WTC11 (cell line): ENCODE measurements around the gene C12orf50. TPM values are rescaled to one million over a fixed set of nuclear protein-coding genes. Genes with fewer than 3 reads are reported as not detected.

Experiments used
- ATAC-seq: fragments of 200-7000 bp; cut with Tn5 transposase; 2 replicates; pipeline ENCODE4 v1.10.0; 2021; ENCODE audit warnings: mild to moderate bottlenecking, moderate library complexity
- CTCF ChIA-PET: fragments of 300-600 bp; sonication (Branson Sonifier 250); formaldehyde crosslinking; loops from one replicate; lab custom pipeline; 2021; ENCODE audit warnings: antibody characterized with exemption; lab: Charles Lee
- POLR2A ChIA-PET: fragments of 350-600 bp; sonication (Branson Sonifier 250); formaldehyde crosslinking; loops from one replicate; lab custom pipeline; 2021; ENCODE audit warnings: antibody characterized with exemption; lab: Charles Lee
- DNase-seq: peaks from one replicate; pipeline ENCODE4 v3.0.0; 2021; ENCODE audit warnings: low spot score
- H3K27ac Mint-ChIP-seq: 2 replicates; pipeline ENCODE4 v1.8.0; 2021; ENCODE audit warnings: mixed read lengths
- H3K27me3 Mint-ChIP-seq: 2 replicates; pipeline ENCODE4 v1.8.0; 2021; ENCODE audit warnings: low read depth, mild to moderate bottlenecking, moderate library complexity, mixed read lengths
- H3K36me3 Mint-ChIP-seq: 2 replicates; pipeline ENCODE4 v1.8.0; 2021; ENCODE audit warnings: mixed read lengths
- H3K4me1 Mint-ChIP-seq: 2 replicates; pipeline ENCODE4 v1.8.0; 2022; ENCODE audit warnings: mixed read lengths
- H3K4me3 Mint-ChIP-seq: 2 replicates; pipeline ENCODE4 v1.8.0; 2021; ENCODE audit warnings: mild to moderate bottlenecking, moderate library complexity, mixed read lengths
- H3K9me3 Mint-ChIP-seq: 2 replicates; pipeline ENCODE4 v1.8.0; 2021; ENCODE audit warnings: mixed read lengths
- CBFB ChIP-seq: sonication (generic); formaldehyde crosslinking; IDR thresholded peaks from 2 replicates; pipeline ENCODE4 v1.8.1; 2022; ENCODE audit warnings: mild to moderate bottlenecking, low read depth, missing genetic modification reagents
- GABPB1 ChIP-seq: sonication (generic); formaldehyde crosslinking; IDR thresholded peaks from 2 replicates; pipeline ENCODE4 v1.8.1; 2023; ENCODE audit warnings: mild to moderate bottlenecking, missing genetic modification reagents
- GRHL2 ChIP-seq: fragments of 250-450 bp; sonication (Bioruptor Pico); IDR thresholded peaks from 2 replicates; pipeline ENCODE4 v1.8.0; 2022; ENCODE audit warnings: mild to moderate bottlenecking, moderate library complexity; ENCODE audit not compliant: insufficient replicate concordance, severe bottlenecking
- GTF2I ChIP-seq: fragments of 250-450 bp; sonication (Bioruptor Pico); conservative IDR thresholded peaks from 2 replicates; pipeline ENCODE4 v1.4.0; 2021; ENCODE audit warnings: mild to moderate bottlenecking
- IRF2 ChIP-seq: sonication (generic); formaldehyde crosslinking; IDR thresholded peaks from 2 replicates; pipeline ENCODE4 v1.8.0; 2022; ENCODE audit warnings: low read depth, missing genetic modification reagents, borderline replicate concordance
- MLX ChIP-seq: sonication (generic); formaldehyde crosslinking; IDR thresholded peaks from 2 replicates; pipeline ENCODE4 v1.8.1; 2023; ENCODE audit warnings: mild to moderate bottlenecking, missing genetic modification reagents, moderate library complexity
- NR1H2 ChIP-seq: sonication (generic); formaldehyde crosslinking; IDR thresholded peaks from 2 replicates; pipeline ENCODE4 v1.9.0; 2021; ENCODE audit warnings: mild to moderate bottlenecking, moderate library complexity, missing genetic modification reagents
- RELA ChIP-seq: sonication (generic); formaldehyde crosslinking; IDR thresholded peaks from 2 replicates; pipeline ENCODE4 v1.8.1; 2022; ENCODE audit warnings: missing genetic modification reagents, mild to moderate bottlenecking, borderline replicate concordance
- RORB ChIP-seq: fragments of 250-450 bp; sonication (Bioruptor Pico); IDR thresholded peaks from 2 replicates; pipeline ENCODE4 v1.9.0; 2021; ENCODE audit warnings: mild to moderate bottlenecking
- TCF7 ChIP-seq: sonication (generic); formaldehyde crosslinking; IDR thresholded peaks from 2 replicates; pipeline ENCODE4 v1.8.0; 2022; ENCODE audit warnings: mild to moderate bottlenecking, low read depth, missing genetic modification reagents, moderate library complexity
- TP53 ChIP-seq: sonication (generic); formaldehyde crosslinking; IDR thresholded peaks from 2 replicates; pipeline ENCODE4 v1.8.1; 2023; ENCODE audit warnings: mild to moderate bottlenecking, missing genetic modification reagents
- ZNF219 ChIP-seq: sonication (generic); formaldehyde crosslinking; IDR thresholded peaks from 2 replicates; pipeline ENCODE4 v1.8.0; 2023; ENCODE audit warnings: missing genetic modification reagents, mild to moderate bottlenecking, borderline replicate concordance
- ZNF263 ChIP-seq: sonication (generic); formaldehyde crosslinking; IDR thresholded peaks from 2 replicates; pipeline ENCODE4 v1.8.1; 2022; ENCODE audit warnings: low read depth, mild to moderate bottlenecking, moderate library complexity, missing genetic modification reagents
- ZNF396 ChIP-seq: fragments of 250-450 bp; sonication (Bioruptor Pico); IDR thresholded peaks from 2 replicates; pipeline ENCODE4 v1.8.0; 2021; ENCODE audit warnings: mild to moderate bottlenecking, moderate library complexity, borderline replicate concordance
- ZNF416 ChIP-seq: fragments of 250-450 bp; sonication (Bioruptor Pico); IDR thresholded peaks from 2 replicates; pipeline ENCODE4 v1.9.0; 2021; ENCODE audit warnings: mild to moderate bottlenecking, inconsistent platforms
- ZNF532 ChIP-seq: fragments of 250-450 bp; sonication (Bioruptor Pico); IDR thresholded peaks from 2 replicates; pipeline ENCODE4 v1.9.0; 2021; ENCODE audit warnings: mild to moderate bottlenecking, borderline replicate concordance
- total RNA-seq: library from RNA; stranded (reverse); gene quantifications from 3 replicates; pipeline ENCODE4 v1.2.3, GENCODE V29; 2021
- TF ChIP-seq, protein P1 (sequence below): sonication (generic); formaldehyde crosslinking; IDR thresholded peaks from 2 replicates; pipeline ENCODE4 v1.8.0; 2022; ENCODE audit warnings: mild to moderate bottlenecking, missing genetic modification reagents
- TF ChIP-seq, protein P2 (sequence below): sonication (generic); formaldehyde crosslinking; conservative IDR thresholded peaks from 2 replicates; pipeline ENCODE4 v1.8.1; 2022; ENCODE audit warnings: mild to moderate bottlenecking, missing genetic modification reagents
- TF ChIP-seq, protein P3 (sequence below): sonication (generic); formaldehyde crosslinking; IDR thresholded peaks from 2 replicates; pipeline ENCODE4 v1.8.1; 2022; ENCODE audit warnings: missing genetic modification reagents, borderline replicate concordance
- TF ChIP-seq, protein P4 (sequence below): sonication (generic); formaldehyde crosslinking; IDR thresholded peaks from 2 replicates; pipeline ENCODE4 v1.8.0; 2023; ENCODE audit warnings: missing genetic modification reagents, mild to moderate bottlenecking, borderline replicate concordance

Gene C12orf50
- total RNA-seq, 1 experiment from 2014 or later: not detected

GRCh38 chr12:87975879-87976278, 53.3 kb downstream of the C12orf50 start:
- H3K27ac Mint-ChIP-seq: no peak overlapping the region
- ATAC-seq: no peak
- POLR2A ChIA-PET: no interaction called here
- H3K36me3 Mint-ChIP-seq: peaks cover 21% of the 10 kb centered on the region
- H3K9me3 Mint-ChIP-seq: peaks cover 37% of the 10 kb centered on the region
- peaks cover 3% of the 10 kb centered on the region; the same call in 1 of the 2 replicates for H3K4me1 Mint-ChIP-seq
- no peaks in the 10 kb centered on the region; the same call in 1 of the 2 replicates for H3K27me3 Mint-ChIP-seq
- DNase-seq: no peak
- TF ChIP-seq MLX (CRISPR knock-in tag): no peak
- TF ChIP-seq GABPB1 (CRISPR knock-in tag): no peak
- TF ChIP-seq, protein P1, sequence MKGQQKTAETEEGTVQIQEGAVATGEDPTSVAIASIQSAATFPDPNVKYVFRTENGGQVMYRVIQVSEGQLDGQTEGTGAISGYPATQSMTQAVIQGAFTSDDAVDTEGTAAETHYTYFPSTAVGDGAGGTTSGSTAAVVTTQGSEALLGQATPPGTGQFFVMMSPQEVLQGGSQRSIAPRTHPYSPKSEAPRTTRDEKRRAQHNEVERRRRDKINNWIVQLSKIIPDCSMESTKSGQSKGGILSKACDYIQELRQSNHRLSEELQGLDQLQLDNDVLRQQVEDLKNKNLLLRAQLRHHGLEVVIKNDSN (CRISPR knock-in tag): no peak
- TF ChIP-seq IRF2 (CRISPR knock-in tag): no peak
- no peak for TF ChIP-seq ZNF396 (CRISPR knock-in tag)
- no peak for TF ChIP-seq ZNF416 (CRISPR knock-in tag)
- TF ChIP-seq, all 79 proteins: peak for 0
- no peak overlapping the region for H3K4me3 Mint-ChIP-seq
- CTCF ChIA-PET: no interaction called here

- no peak overlapping the region for H3K27ac Mint-ChIP-seq
- H3K4me3 Mint-ChIP-seq: no peak overlapping the region
- H3K9me3 Mint-ChIP-seq: peaks cover 2% of the 10 kb centered on the region
- no peaks in the 10 kb centered on the region for H3K4me1 Mint-ChIP-seq
- ATAC-seq (no peak), DNase-seq (no peak)
- no peak for TF ChIP-seq RELA (CRISPR knock-in tag)
- TF ChIP-seq, protein P2, sequence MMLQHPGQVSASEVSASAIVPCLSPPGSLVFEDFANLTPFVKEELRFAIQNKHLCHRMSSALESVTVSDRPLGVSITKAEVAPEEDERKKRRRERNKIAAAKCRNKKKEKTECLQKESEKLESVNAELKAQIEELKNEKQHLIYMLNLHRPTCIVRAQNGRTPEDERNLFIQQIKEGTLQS: no peak
- no peak for TF ChIP-seq RORB (CRISPR knock-in tag)
- TF ChIP-seq TP53: no peak
- CTCF ChIA-PET: no interaction called here
- POLR2A ChIA-PET: interaction anchor here (0.6 kb wide), 1 partner anchor 42 kb away, joined by 3 read pairs; no protein-coding TSS in a partner anchor
- peaks cover 2% of the 10 kb centered on the region; the same call in 1 of the 2 replicates for H3K36me3 Mint-ChIP-seq
- H3K27me3 Mint-ChIP-seq: no peaks in the 10 kb centered on the region
These were observed 61.3 kb downstream of the C12orf50 start for GRCh38 chr12:87967871-87968270.

- CTCF ChIA-PET: no interaction called here
These were observed 68.6 kb downstream of the C12orf50 start for GRCh38 chr12:87960566-87960965.

More at GRCh38 chr12:87960566-87960965, 68.6 kb downstream of the C12orf50 start:
- no peaks in the 10 kb centered on the region for H3K4me1 Mint-ChIP-seq
- no peak overlapping the region for H3K27ac Mint-ChIP-seq
- DNase-seq (no peak), ATAC-seq (no peak)
- H3K4me3 Mint-ChIP-seq: no peak overlapping the region
- TF ChIP-seq, protein P3, sequence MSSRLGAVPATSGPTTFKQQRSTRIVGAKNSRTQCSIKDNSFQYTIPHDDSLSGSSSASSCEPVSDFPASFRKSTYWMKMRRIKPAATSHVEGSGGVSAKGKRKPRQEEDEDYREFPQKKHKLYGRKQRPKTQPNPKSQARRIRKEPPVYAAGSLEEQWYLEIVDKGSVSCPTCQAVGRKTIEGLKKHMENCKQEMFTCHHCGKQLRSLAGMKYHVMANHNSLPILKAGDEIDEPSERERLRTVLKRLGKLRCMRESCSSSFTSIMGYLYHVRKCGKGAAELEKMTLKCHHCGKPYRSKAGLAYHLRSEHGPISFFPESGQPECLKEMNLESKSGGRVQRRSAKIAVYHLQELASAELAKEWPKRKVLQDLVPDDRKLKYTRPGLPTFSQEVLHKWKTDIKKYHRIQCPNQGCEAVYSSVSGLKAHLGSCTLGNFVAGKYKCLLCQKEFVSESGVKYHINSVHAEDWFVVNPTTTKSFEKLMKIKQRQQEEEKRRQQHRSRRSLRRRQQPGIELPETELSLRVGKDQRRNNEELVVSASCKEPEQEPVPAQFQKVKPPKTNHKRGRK (CRISPR knock-in tag): no peak
- TF ChIP-seq CBFB (CRISPR knock-in tag): no peak
- TF ChIP-seq ZNF219 (CRISPR knock-in tag): no peak
- no peak for TF ChIP-seq GRHL2 (CRISPR knock-in tag)
- no peak for TF ChIP-seq NR1H2 (CRISPR knock-in tag)
- TF ChIP-seq GTF2I (CRISPR knock-in tag): no peak
- no peak for TF ChIP-seq ZNF263 (CRISPR knock-in tag)
- no peak for TF ChIP-seq ZNF532 (CRISPR knock-in tag)
- TF ChIP-seq, protein P2: no peak
- TF ChIP-seq TCF7 (CRISPR knock-in tag): no peak
- TF ChIP-seq, protein P4, sequence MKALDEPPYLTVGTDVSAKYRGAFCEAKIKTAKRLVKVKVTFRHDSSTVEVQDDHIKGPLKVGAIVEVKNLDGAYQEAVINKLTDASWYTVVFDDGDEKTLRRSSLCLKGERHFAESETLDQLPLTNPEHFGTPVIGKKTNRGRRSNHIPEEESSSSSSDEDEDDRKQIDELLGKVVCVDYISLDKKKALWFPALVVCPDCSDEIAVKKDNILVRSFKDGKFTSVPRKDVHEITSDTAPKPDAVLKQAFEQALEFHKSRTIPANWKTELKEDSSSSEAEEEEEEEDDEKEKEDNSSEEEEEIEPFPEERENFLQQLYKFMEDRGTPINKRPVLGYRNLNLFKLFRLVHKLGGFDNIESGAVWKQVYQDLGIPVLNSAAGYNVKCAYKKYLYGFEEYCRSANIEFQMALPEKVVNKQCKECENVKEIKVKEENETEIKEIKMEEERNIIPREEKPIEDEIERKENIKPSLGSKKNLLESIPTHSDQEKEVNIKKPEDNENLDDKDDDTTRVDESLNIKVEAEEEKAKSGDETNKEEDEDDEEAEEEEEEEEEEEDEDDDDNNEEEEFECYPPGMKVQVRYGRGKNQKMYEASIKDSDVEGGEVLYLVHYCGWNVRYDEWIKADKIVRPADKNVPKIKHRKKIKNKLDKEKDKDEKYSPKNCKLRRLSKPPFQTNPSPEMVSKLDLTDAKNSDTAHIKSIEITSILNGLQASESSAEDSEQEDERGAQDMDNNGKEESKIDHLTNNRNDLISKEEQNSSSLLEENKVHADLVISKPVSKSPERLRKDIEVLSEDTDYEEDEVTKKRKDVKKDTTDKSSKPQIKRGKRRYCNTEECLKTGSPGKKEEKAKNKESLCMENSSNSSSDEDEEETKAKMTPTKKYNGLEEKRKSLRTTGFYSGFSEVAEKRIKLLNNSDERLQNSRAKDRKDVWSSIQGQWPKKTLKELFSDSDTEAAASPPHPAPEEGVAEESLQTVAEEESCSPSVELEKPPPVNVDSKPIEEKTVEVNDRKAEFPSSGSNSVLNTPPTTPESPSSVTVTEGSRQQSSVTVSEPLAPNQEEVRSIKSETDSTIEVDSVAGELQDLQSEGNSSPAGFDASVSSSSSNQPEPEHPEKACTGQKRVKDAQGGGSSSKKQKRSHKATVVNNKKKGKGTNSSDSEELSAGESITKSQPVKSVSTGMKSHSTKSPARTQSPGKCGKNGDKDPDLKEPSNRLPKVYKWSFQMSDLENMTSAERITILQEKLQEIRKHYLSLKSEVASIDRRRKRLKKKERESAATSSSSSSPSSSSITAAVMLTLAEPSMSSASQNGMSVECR (CRISPR knock-in tag): no peak
- no peaks in the 10 kb centered on the region for H3K27me3 Mint-ChIP-seq
- no peaks in the 10 kb centered on the region for H3K36me3 Mint-ChIP-seq
- POLR2A ChIA-PET: no interaction called here
- no peaks in the 10 kb centered on the region for H3K9me3 Mint-ChIP-seq
